Muscle of leg (tissue), 11 donors: Measurements from ENCODE around the gene ABTB2. TPM values are rescaled to one million over a fixed set of nuclear protein-coding genes. Genes with fewer than 3 reads are reported as not detected.
"Not testable (repeated sequence)": the region's sequence is repeated elsewhere in the genome, so short reads cannot be mapped to it uniquely, and the experiment has no call there.

ENCODE experiments used
- DNase-seq: peaks from one replicate; pipeline ENCODE4 v3.0.0; 2013
- H3K27ac ChIP-seq: one replicate; pipeline ENCODE4 v1.5.1; 2013; ENCODE audit warnings: mild to moderate bottlenecking, low read length, control low read depth
- H3K27me3 ChIP-seq: one replicate; pipeline ENCODE4 v1.6.1; 2013; ENCODE audit warnings: low read length; ENCODE audit not compliant: control insufficient read depth, insufficient read depth
- H3K36me3 ChIP-seq: one replicate; pipeline ENCODE4 v1.6.1; 2013; ENCODE audit warnings: low read length; ENCODE audit not compliant: control insufficient read depth, insufficient read depth
- H3K4me1 ChIP-seq: one replicate; pipeline ENCODE4 v1.6.1; 2013; ENCODE audit warnings: low read length; ENCODE audit not compliant: control insufficient read depth, insufficient read depth
- H3K4me3 ChIP-seq: one replicate; pipeline ENCODE4 v1.5.1; 2013; ENCODE audit warnings: low read length, control low read depth
- H3K9me3 ChIP-seq: replicated peaks from 2 replicates; pipeline ENCODE4 v1.6.1; 2013; ENCODE audit warnings: low read depth, low read length; ENCODE audit not compliant: control insufficient read depth
- WGBS: methylation state at CpG from one replicate; pipeline ENCODE4 v1.1.5; 2013; ENCODE audit warnings: missing lambda C conversion rate; ENCODE audit not compliant: insufficient coverage; 5-methylcytosine and 5-hydroxymethylcytosine counted together
- polyA plus RNA-seq, 8 donors: library from polyadenylated mRNA; unstranded; fragments of 120-200 nt; gene quantifications; one replicate each; pipeline versions ENCODE4 v1.2.1 to v1.2.3, GENCODE V29; 2013; ENCODE audit warnings: inconsistent platforms in 1 of 8, low replicate concordance in 1 of 8; ENCODE audit not compliant: insufficient read length in 8 of 8, insufficient read depth in 1 of 8
- total RNA-seq: library from RNA; stranded (reverse); fragments of 120-200 nt; gene quantifications from one replicate; pipeline ENCODE4 v1.2.4, GENCODE V29; 2013

Gene ABTB2
- total and polyA plus RNA-seq, 9 donors: 3.5 to 8.5 (median 6.5) TPM

- no peak for DNase-seq
- Histone ChIP-seq H3K9me3 (no peaks in the 10 kb centered on the region), H3K4me3 (no peak overlapping the region), H3K27ac (no peak overlapping the region), H3K27me3 (no peaks in the 10 kb centered on the region), H3K4me1 (no peaks in the 10 kb centered on the region), H3K36me3 (no peaks in the 10 kb centered on the region)
- WGBS: 62% methylated on average over 3 of the region's 6 CpGs
Observed at GRCh38 chr11:34394771-34395300, 37.0 kb upstream of the ABTB2 start.

GRCh38 chr11:34387653-34388052 is 29.8 kb upstream of the ABTB2 start:
- no peak for DNase-seq
- Histone ChIP-seq H3K4me1 (no peaks in the 10 kb centered on the region), H3K27me3 (no peaks in the 10 kb centered on the region), H3K27ac (no peak overlapping the region), H3K9me3 (no peaks in the 10 kb centered on the region), H3K36me3 (no peaks in the 10 kb centered on the region), H3K4me3 (no peak overlapping the region)
- no CpG with 5 or more reads among the region's 1 CpG for WGBS

- no CpG with 5 or more reads among the region's 2 CpGs for WGBS
- not testable (repeated sequence) for H3K4me3 ChIP-seq, H3K9me3 ChIP-seq, H3K4me1 ChIP-seq, H3K36me3 ChIP-seq, H3K27me3 ChIP-seq, H3K27ac ChIP-seq, DNase-seq
Observed at GRCh38 chr11:34386356-34386755, 28.5 kb upstream of the ABTB2 start.

- Histone ChIP-seq H3K27me3 (no peaks in the 10 kb centered on the region), H3K36me3 (no peaks in the 10 kb centered on the region), H3K27ac (no peak overlapping the region), H3K4me3 (no peak overlapping the region), H3K4me1 (no peaks in the 10 kb centered on the region), H3K9me3 (no peaks in the 10 kb centered on the region)
- no peak for DNase-seq
- WGBS: no CpG with 5 or more reads among the region's 5 CpGs
Observed at GRCh38 chr11:34382532-34383276, 24.9 kb upstream of the ABTB2 start.

GRCh38 chr11:34381775-34382174 is 24.0 kb upstream of the ABTB2 start:
- H3K27me3 ChIP-seq: no peaks in the 10 kb centered on the region
- peaks cover 6% of the 10 kb centered on the region for H3K9me3 ChIP-seq
- H3K36me3 ChIP-seq: no peaks in the 10 kb centered on the region
- no peaks in the 10 kb centered on the region for H3K4me1 ChIP-seq
- H3K4me3 ChIP-seq: no peak overlapping the region
- WGBS: 86% methylated on average over 1 of the region's 1 CpG
- DNase-seq: no peak
- H3K27ac ChIP-seq: no peak overlapping the region

- WGBS: no CpG with 5 or more reads among the region's 2 CpGs
- Histone ChIP-seq H3K4me1 (no peaks in the 10 kb centered on the region), H3K9me3 (peaks cover 12% of the 10 kb centered on the region), H3K27me3 (no peaks in the 10 kb centered on the region), H3K36me3 (no peaks in the 10 kb centered on the region), H3K27ac (no peak overlapping the region), H3K4me3 (no peak overlapping the region)
- no peak for DNase-seq
Observed at GRCh38 chr11:34380696-34381095, 22.9 kb upstream of the ABTB2 start.

- DNase-seq: no peak
- Histone ChIP-seq H3K4me3 (no peak overlapping the region), H3K27me3 (no peaks in the 10 kb centered on the region), H3K9me3 (peaks cover 12% of the 10 kb centered on the region), H3K27ac (no peak overlapping the region), H3K4me1 (no peaks in the 10 kb centered on the region), H3K36me3 (no peaks in the 10 kb centered on the region)
- no CpG with 5 or more reads among the region's 1 CpG for WGBS
Observed at GRCh38 chr11:34379539-34379938, 21.7 kb upstream of the ABTB2 start.

GRCh38 chr11:34379079-34379478 is 21.3 kb upstream of the ABTB2 start:
- no peak for DNase-seq
- WGBS: no CpG with 5 or more reads among the region's 1 CpG
- Histone ChIP-seq H3K4me1 (no peaks in the 10 kb centered on the region), H3K36me3 (no peaks in the 10 kb centered on the region), H3K4me3 (no peak overlapping the region), H3K27ac (no peak overlapping the region), H3K27me3 (no peaks in the 10 kb centered on the region), H3K9me3 (peaks cover 12% of the 10 kb centered on the region)

- H3K36me3 ChIP-seq: no peaks in the 10 kb centered on the region
- WGBS: no CpG with 5 or more reads among the region's 1 CpG
- no peak overlapping the region for H3K4me3 ChIP-seq
- H3K27me3 ChIP-seq: no peaks in the 10 kb centered on the region
- H3K4me1 ChIP-seq: no peaks in the 10 kb centered on the region
- peaks cover 12% of the 10 kb centered on the region for H3K9me3 ChIP-seq
- H3K27ac ChIP-seq: no peak overlapping the region
- no peak for DNase-seq
Observed at GRCh38 chr11:34373727-34374126, 15.9 kb upstream of the ABTB2 start.

- DNase-seq: no peak
- WGBS: 81% methylated on average over 2 of the region's 2 CpGs
- H3K4me3 ChIP-seq: no peak overlapping the region
- peaks cover 9% of the 10 kb centered on the region for H3K27me3 ChIP-seq
- no peaks in the 10 kb centered on the region for H3K36me3 ChIP-seq
- H3K27ac ChIP-seq: no peak overlapping the region
- no peaks in the 10 kb centered on the region for H3K9me3 ChIP-seq
- H3K4me1 ChIP-seq: no peaks in the 10 kb centered on the region
Observed at GRCh38 chr11:34366522-34366921, 8.7 kb upstream of the ABTB2 start.
